Stomach (tissue), 4 donors: ENCODE measurements around the gene SLC38A9.

Source experiments
- CTCF ChIP-seq, 7 experiments: fragments of 450-650 bp in 4 of 7; fragments of 200-600 bp in 3 of 7; sonication (generic) in 3 of 7; IDR thresholded peaks; one replicate each; pipeline ENCODE4 v1.5.1; 2016 to 2019; ENCODE audit warnings: antibody characterized with exemption in 7 of 7, control low read depth in 2 of 7, mild to moderate bottlenecking in 1 of 7
- POLR2A ChIP-seq, 4 donors: fragments of 450-650 bp; IDR thresholded peaks; one replicate each; pipeline ENCODE4 v1.6.1; 2016; ENCODE audit warnings: antibody characterized with exemption in 4 of 4, control low read depth in 2 of 4, mild to moderate bottlenecking in 1 of 4, moderate library complexity in 1 of 4
- POLR2AphosphoS5 ChIP-seq, 3 donors: sonication (generic); formaldehyde crosslinking; IDR thresholded peaks; one replicate each; pipeline ENCODE4 v1.6.1; 2016; ENCODE audit warnings: antibody characterized with exemption in 3 of 3

GRCh38 chr5:55701462-55702103, 10.5 kb downstream of the SLC38A9 start:
- TF ChIP-seq CTCF (IDR thresholded peaks at IDR 0.05) (no peak), POLR2A (IDR thresholded peaks at IDR 0.05) (no peak), POLR2AphosphoS5 (IDR thresholded peaks at IDR 0.05) (no peak)
